Erythroblast (primary cell): ENCODE measurements around the gene ABCA8.
"Not testable (repeated sequence)": the region's sequence is repeated elsewhere in the genome, so short reads cannot be mapped to it uniquely, and the experiment has no call there.

ENCODE experiments used
- GATA1 ChIP-seq: IDR thresholded peaks from 2 replicates; pipeline ENCODE4 v1.6.1; 2011; ENCODE audit warnings: low read depth, mild to moderate bottlenecking, control low read depth, low read length, moderate library complexity
- POLR2A ChIP-seq: IDR thresholded peaks from 2 replicates; pipeline ENCODE4 v1.6.1; 2011; ENCODE audit warnings: mild to moderate bottlenecking, low read length

GRCh38 chr17:68824185-68824584, 131.0 kb downstream of the ABCA8 start:
- not testable (repeated sequence) for TF ChIP-seq POLR2A, GATA1
